Stomach (tissue), 4 donors: ENCODE data around the gene BICRA.

Source experiments
- CTCF ChIP-seq, 7 experiments: fragments of 450-650 bp in 4 of 7; fragments of 200-600 bp in 3 of 7; sonication (generic) in 3 of 7; IDR thresholded peaks; one replicate each; pipeline ENCODE4 v1.5.1; 2016 to 2019; ENCODE audit warnings: antibody characterized with exemption in 7 of 7, control low read depth in 2 of 7, mild to moderate bottlenecking in 1 of 7
- EP300 ChIP-seq: sonication (generic); formaldehyde crosslinking; IDR thresholded peaks from one replicate; pipeline ENCODE4 v1.6.1; 2017; ENCODE audit warnings: antibody characterized with exemption

DNA sequence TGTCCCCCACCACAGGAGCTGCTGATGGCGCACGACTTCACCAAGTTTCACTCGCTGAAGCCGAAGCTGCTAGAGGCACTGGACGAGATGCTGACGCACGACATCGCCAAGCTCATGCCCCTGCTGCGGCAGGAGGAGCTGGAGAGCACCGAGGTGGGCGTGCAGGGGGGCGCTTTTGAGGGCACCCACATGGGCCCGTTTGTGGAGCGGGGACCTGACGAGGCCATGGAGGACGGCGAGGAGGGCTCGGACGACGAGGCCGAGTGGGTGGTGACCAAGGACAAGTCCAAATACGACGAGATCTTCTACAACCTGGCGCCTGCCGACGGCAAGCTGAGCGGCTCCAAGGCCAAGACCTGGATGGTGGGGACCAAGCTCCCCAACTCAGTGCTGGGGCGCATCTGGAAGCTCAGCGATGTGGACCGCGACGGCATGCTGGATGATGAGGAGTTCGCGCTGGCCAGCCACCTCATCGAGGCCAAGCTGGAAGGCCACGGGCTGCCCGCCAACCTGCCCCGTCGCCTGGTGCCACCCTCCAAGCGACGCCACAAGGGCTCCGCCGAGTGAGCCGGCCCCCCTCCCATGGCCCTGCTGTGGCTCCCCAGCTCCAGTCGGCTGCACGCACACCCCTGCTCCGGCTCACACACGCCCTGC, 132.1 kb downstream of the BICRA start:
- TF ChIP-seq CTCF (IDR thresholded peaks at IDR 0.05) (no peak), EP300 (no peak)
